ENCODE results near the gene CDH4.

- TF ChIP-seq EZH2 (IDR thresholded peaks at IDR 0.05; ENCODE audit: borderline replicate concordance, low read depth, low read length, severe bottlenecking), result no peak
- TF ChIP-seq CTCF (IDR thresholded peaks at IDR 0.05; ENCODE audit: borderline replicate concordance, extremely low read depth, low read length, poor library complexity, severe bottlenecking), result no peak
Measured at GRCh38 chr20:61320691-61321425, 68.8 kb downstream of the CDH4 start.
